WERI-Rb-1 (cell line): ENCODE results near the gene SGCA.

Source experiments
- DNase-seq: peaks from one replicate; pipeline ENCODE4 v3.0.0-alpha.2; 2020
- H3K27ac ChIP-seq: fragments of 250-450 bp; sonication (Bioruptor Pico); 2 replicates; pipeline ENCODE4 v1.5.1; 2020; ENCODE audit warnings: mild to moderate bottlenecking, moderate library complexity
- H3K27me3 ChIP-seq: fragments of 250-450 bp; sonication (Bioruptor Pico); 2 replicates; pipeline ENCODE4 v1.5.1; 2021; ENCODE audit warnings: mild to moderate bottlenecking, low read depth, moderate library complexity; ENCODE audit not compliant: insufficient read depth, severe bottlenecking
- H3K36me3 ChIP-seq: fragments of 250-450 bp; sonication (Bioruptor Pico); 2 replicates; pipeline ENCODE4 v1.5.1; 2020; ENCODE audit warnings: mild to moderate bottlenecking, moderate library complexity
- H3K4me3 ChIP-seq: 2 replicates; pipeline ENCODE4 v1.5.1; 2011; ENCODE audit warnings: low read depth, mild to moderate bottlenecking, control low read depth, low read length
- H3K9me3 ChIP-seq: fragments of 250-450 bp; sonication (Bioruptor Pico); 2 replicates; pipeline ENCODE4 v1.5.1; 2021; ENCODE audit warnings: mild to moderate bottlenecking, moderate library complexity; ENCODE audit not compliant: severe bottlenecking
- CTCF ChIP-seq: IDR thresholded peaks from 2 replicates; pipeline ENCODE4 v1.5.1; 2011; ENCODE audit warnings: low read depth, mild to moderate bottlenecking, control low read depth, inconsistent platforms, low read length

Gene SGCA

GRCh38 chr17:50139185-50139783, 26.5 kb upstream of the SGCA start:
- no peak for DNase-seq
- H3K27ac ChIP-seq: peak overlapping the region; percentile 40
- peaks cover 95% of the 10 kb centered on the region for H3K36me3 ChIP-seq
- no peak for TF ChIP-seq CTCF
- no peak overlapping the region for H3K4me3 ChIP-seq
- no peaks in the 10 kb centered on the region for H3K9me3 ChIP-seq
- H3K27me3 ChIP-seq: no peaks in the 10 kb centered on the region

GRCh38 chr17:50139950-50140885, 25.6 kb upstream of the SGCA start:
- Histone ChIP-seq H3K4me3 (no peak overlapping the region), H3K36me3 (peaks cover 98% of the 10 kb centered on the region), H3K27ac (peak overlapping the region; percentile 40), H3K27me3 (no peaks in the 10 kb centered on the region), H3K9me3 (no peaks in the 10 kb centered on the region)
- TF ChIP-seq CTCF: peak; percentile 100
- DNase-seq: peak; percentile 89

- no peak for DNase-seq
- no peak for TF ChIP-seq CTCF
- Histone ChIP-seq H3K36me3 (peaks cover 95% of the 10 kb centered on the region), H3K4me3 (no peak overlapping the region), H3K27ac (no peak overlapping the region), H3K27me3 (no peaks in the 10 kb centered on the region), H3K9me3 (no peaks in the 10 kb centered on the region)
These were observed 24.6 kb upstream of the SGCA start for GRCh38 chr17:50141026-50141744.

GRCh38 chr17:50141745-50142110, 24.1 kb upstream of the SGCA start:
- Histone ChIP-seq H3K4me3 (no peak overlapping the region), H3K27me3 (no peaks in the 10 kb centered on the region), H3K36me3 (peaks cover 95% of the 10 kb centered on the region), H3K9me3 (no peaks in the 10 kb centered on the region), H3K27ac (no peak overlapping the region)
- DNase-seq: no peak
- no peak for TF ChIP-seq CTCF

GRCh38 chr17:50143461-50144176, 22.2 kb upstream of the SGCA start:
- H3K4me3 ChIP-seq: no peak overlapping the region
- H3K27ac ChIP-seq: no peak overlapping the region
- H3K9me3 ChIP-seq: no peaks in the 10 kb centered on the region
- no peaks in the 10 kb centered on the region for H3K27me3 ChIP-seq
- peaks cover 92% of the 10 kb centered on the region for H3K36me3 ChIP-seq
- TF ChIP-seq CTCF: no peak
- no peak for DNase-seq
